MCF 10A (cell line): ENCODE data around the gene MOCS1. TPM values are rescaled to one million over a fixed set of nuclear protein-coding genes. Genes with fewer than 3 reads are reported as not detected.

Source experiments
- BruUV-seq: library from RNA; stranded (reverse); fragments of 400-500 nt; replicated peaks from 2 replicates; lab custom pipeline; 2021; lab: Mats Ljungman, UMichigan
- CTCF ChIA-PET: fragments of 300-600 bp; sonication (Branson Sonifier 250); formaldehyde crosslinking; extraction: SDS; loops from one replicate; lab custom pipeline; 2021; ENCODE audit warnings: antibody characterized with exemption, inconsistent platforms; lab: Yijun Ruan, JAX
- POLR2A ChIA-PET: fragments of 300-600, 350-650 bp; sonication (Branson Sonifier 250); formaldehyde crosslinking; extraction: SDS; loops from one replicate; lab custom pipeline; 2020; ENCODE audit warnings: antibody characterized with exemption, inconsistent platforms; lab: Yijun Ruan, JAX
- DNase-seq: peaks from one replicate; pipeline ENCODE4 v3.0.0-alpha.2; 2018; ENCODE audit not compliant: unreplicated experiment
- H3K27ac Mint-ChIP-seq: one replicate; pipeline ENCODE4 v1.8.0; 2022; ENCODE audit warnings: mild to moderate bottlenecking, low read depth, mixed read lengths; ENCODE audit not compliant: unreplicated experiment
- H3K27me3 Mint-ChIP-seq: one replicate; pipeline ENCODE4 v1.8.0; 2022; ENCODE audit warnings: mixed read lengths; ENCODE audit not compliant: insufficient read depth, unreplicated experiment
- H3K36me3 Mint-ChIP-seq: one replicate; pipeline ENCODE4 v1.8.0; 2022; ENCODE audit warnings: mild to moderate bottlenecking, moderate library complexity, mixed read lengths; ENCODE audit not compliant: insufficient read depth, unreplicated experiment
- H3K4me1 Mint-ChIP-seq: one replicate; pipeline ENCODE4 v1.8.0; 2022; ENCODE audit warnings: mixed read lengths; ENCODE audit not compliant: insufficient read depth, unreplicated experiment
- H3K4me3 Mint-ChIP-seq: one replicate; pipeline ENCODE4 v1.8.0; 2022; ENCODE audit warnings: mild to moderate bottlenecking, moderate library complexity, mixed read lengths; ENCODE audit not compliant: unreplicated experiment
- H3K9me3 Mint-ChIP-seq: one replicate; pipeline ENCODE4 v1.8.0; 2022; ENCODE audit warnings: mixed read lengths; ENCODE audit not compliant: unreplicated experiment
- CTCF ChIP-seq: fragments of 200-600 bp; IDR thresholded peaks from one replicate; pipeline ENCODE4 v1.8.0; 2022; ENCODE audit warnings: antibody characterized with exemption, mild to moderate bottlenecking; ENCODE audit not compliant: unreplicated experiment
- intact Hi-C: fragments of 100-400 bp; cut with micrococcal nuclease; formaldehyde crosslinking; loops from 2 replicates; pipeline ENCODE4 v1.14.1; 2022
- total RNA-seq: library from RNA; stranded (reverse); gene quantifications from 2 replicates; pipeline ENCODE4 v1.2.3, GENCODE V29; 2022

Gene MOCS1
- total RNA-seq, 1 experiment from 2014 or later, result 5.3 TPM

GRCh38 chr6:39898625-39899024 lies 35.6 kb downstream of the MOCS1 start:
- H3K4me1 Mint-ChIP-seq, result no peaks in the 10 kb centered on the region
- no TSS peak for BruUV-seq
- intact Hi-C loops, result no loop called here
- no peaks in the 10 kb centered on the region for H3K9me3 Mint-ChIP-seq
- H3K4me3 Mint-ChIP-seq, result no peak overlapping the region
- ChIA-PET CTCF (interaction anchor here (1.1 kb wide), 1 partner anchor 522 kb away, joined by 4 read pairs; no protein-coding TSS in a partner anchor), POLR2A (no interaction called here)
- no peak for DNase-seq
- no peak overlapping the region for H3K27ac Mint-ChIP-seq
- peaks cover 5% of the 10 kb centered on the region for H3K36me3 Mint-ChIP-seq
- TF ChIP-seq CTCF, result no peak
- H3K27me3 Mint-ChIP-seq, result no peaks in the 10 kb centered on the region

GRCh38 chr6:39897698-39898097 lies 36.6 kb downstream of the MOCS1 start:
- POLR2A ChIA-PET, result interaction anchor here (0.7 kb wide), 1 partner anchor 285 kb away, joined by 3 read pairs; no protein-coding TSS in a partner anchor
- Mint-ChIP-seq H3K4me3 (no peak overlapping the region), H3K36me3 (peaks cover 1% of the 10 kb centered on the region), H3K27me3 (no peaks in the 10 kb centered on the region), H3K4me1 (no peaks in the 10 kb centered on the region), H3K27ac (no peak overlapping the region), H3K9me3 (no peaks in the 10 kb centered on the region)
- CTCF ChIA-PET, result interaction anchor here (0.6 kb wide), 1 partner anchor 509 kb away, joined by 3 read pairs; no protein-coding TSS in a partner anchor
- intact Hi-C loops, result no loop called here
- BruUV-seq, result no TSS peak
- no peak for TF ChIP-seq CTCF
- DNase-seq, result no peak

- H3K4me3 Mint-ChIP-seq, result no peak overlapping the region
- CTCF ChIA-PET, result interaction anchor here (6.5 kb wide), 1 partner anchor 519 kb away, joined by 88 read pairs; no protein-coding TSS in a partner anchor
- H3K27ac Mint-ChIP-seq, result no peak overlapping the region
- POLR2A ChIA-PET, result no interaction called here
- BruUV-seq, result no TSS peak
- no peaks in the 10 kb centered on the region for H3K36me3 Mint-ChIP-seq
- intact Hi-C loops, result no loop called here
- H3K27me3 Mint-ChIP-seq, result no peaks in the 10 kb centered on the region
- no peaks in the 10 kb centered on the region for H3K4me1 Mint-ChIP-seq
- TF ChIP-seq CTCF, result no peak
- H3K9me3 Mint-ChIP-seq, result no peaks in the 10 kb centered on the region
- DNase-seq, result no peak
These were observed 37.6 kb downstream of the MOCS1 start for GRCh38 chr6:39896701-39897100.

- no peaks in the 10 kb centered on the region for H3K9me3 Mint-ChIP-seq
- H3K27me3 Mint-ChIP-seq, result no peaks in the 10 kb centered on the region
- no peaks in the 10 kb centered on the region for H3K36me3 Mint-ChIP-seq
- H3K4me1 Mint-ChIP-seq, result no peaks in the 10 kb centered on the region
- ChIA-PET POLR2A (interaction anchor here (0.6 kb wide), 1 partner anchor 28 kb away, joined by 4 read pairs; no protein-coding TSS in a partner anchor), CTCF (interaction anchor here (0.5 to 6.5 kb wide), 28 partner anchors 12 to 1134 kb away, joined by 3 to 88 read pairs (median 4); no protein-coding TSS in a partner anchor)
- DNase-seq, result no peak
- no TSS peak for BruUV-seq
- H3K4me3 Mint-ChIP-seq, result no peak overlapping the region
- intact Hi-C loops, result no loop called here
- H3K27ac Mint-ChIP-seq, result no peak overlapping the region
- no peak for TF ChIP-seq CTCF
These were observed 41.0 kb downstream of the MOCS1 start for GRCh38 chr6:39893286-39893685.
